ENCODE results near the gene GNB1L.
A peak's percentile ranks its signal among the peaks of the same experiment; 100 is the strongest.

GNB1L gene

DNA sequence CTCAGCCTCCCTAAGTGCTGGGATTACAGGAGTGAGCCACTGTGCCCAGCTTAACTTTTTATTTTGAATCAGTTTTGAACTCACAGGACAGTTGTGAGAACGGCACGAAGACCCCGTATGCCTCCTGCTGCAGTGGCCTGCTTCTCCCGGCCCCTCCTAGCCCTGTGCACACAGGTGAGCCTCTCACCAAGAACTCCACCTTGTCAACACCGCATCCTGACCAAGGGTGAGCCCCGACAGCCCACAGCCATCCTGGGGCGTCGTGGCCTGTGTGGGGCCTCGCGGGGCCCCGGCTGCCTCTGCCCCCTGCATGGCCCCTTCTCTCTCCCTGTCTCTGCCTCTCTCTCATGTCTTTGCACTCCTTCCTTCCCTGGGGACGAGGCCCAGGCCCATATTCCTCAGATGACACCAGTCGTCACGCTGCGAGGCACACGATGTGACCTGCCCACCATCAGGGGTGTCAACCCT lies 38.8 kb downstream of the GNB1L start:
- no peak overlapping the region for H3K27ac Mint-ChIP-seq
- no peaks in the 10 kb centered on the region for H3K9me3 Mint-ChIP-seq
- H3K4me1 Mint-ChIP-seq (ENCODE audit: low read depth): no peaks in the 10 kb centered on the region
- peaks cover 32% of the 10 kb centered on the region for H3K36me3 Mint-ChIP-seq (ENCODE audit: low read depth)
- DNase-seq: no peak
- no peak overlapping the region for H3K4me3 Mint-ChIP-seq
- H3K27me3 Mint-ChIP-seq: no peaks in the 10 kb centered on the region

- Mint-ChIP-seq H3K4me3 (no peak overlapping the region), H3K27ac (no peak overlapping the region), H3K4me1 (ENCODE audit: low read depth) (no peaks in the 10 kb centered on the region), H3K36me3 (ENCODE audit: low read depth) (peaks cover 35% of the 10 kb centered on the region), H3K27me3 (no peaks in the 10 kb centered on the region), H3K9me3 (no peaks in the 10 kb centered on the region)
- no peak for DNase-seq
Observed at GRCh38 chr22:19815093-19815822, 39.4 kb downstream of the GNB1L start.

- H3K4me3 Mint-ChIP-seq: no peak overlapping the region
- H3K36me3 Mint-ChIP-seq (ENCODE audit: low read depth): peaks cover 32% of the 10 kb centered on the region
- DNase-seq: peak; percentile 20
- H3K27me3 Mint-ChIP-seq: no peaks in the 10 kb centered on the region
- no peaks in the 10 kb centered on the region for H3K4me1 Mint-ChIP-seq (ENCODE audit: low read depth)
- no peak overlapping the region for H3K27ac Mint-ChIP-seq
- H3K9me3 Mint-ChIP-seq: no peaks in the 10 kb centered on the region
Observed at GRCh38 chr22:19814428-19814827, 40.2 kb downstream of the GNB1L start.

DNA sequence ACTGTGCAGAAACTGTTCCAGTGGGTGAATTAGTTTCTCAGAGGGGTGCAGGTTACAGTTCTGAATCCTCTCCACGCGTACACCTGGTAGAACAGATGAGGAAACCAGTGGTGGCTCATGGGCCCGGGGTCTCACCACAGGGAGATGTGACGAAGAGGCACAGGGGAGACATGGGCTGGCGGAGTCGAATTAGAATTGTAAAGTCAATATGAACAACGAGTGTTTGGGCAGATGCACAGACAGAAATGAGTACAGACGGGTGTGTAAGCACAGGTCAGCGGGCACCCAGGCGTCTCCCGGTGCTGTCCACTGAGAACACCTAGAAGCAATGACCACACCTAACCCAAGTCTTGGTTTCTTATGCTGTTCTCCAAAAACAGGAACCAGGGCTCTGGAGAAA lies 41.8 kb downstream of the GNB1L start:
- H3K4me3 Mint-ChIP-seq: no peak overlapping the region
- peak overlapping the region; percentile 23 for H3K27ac Mint-ChIP-seq
- peaks cover 35% of the 10 kb centered on the region for H3K36me3 Mint-ChIP-seq (ENCODE audit: low read depth)
- no peaks in the 10 kb centered on the region for H3K4me1 Mint-ChIP-seq (ENCODE audit: low read depth)
- H3K27me3 Mint-ChIP-seq: no peaks in the 10 kb centered on the region
- H3K9me3 Mint-ChIP-seq: no peaks in the 10 kb centered on the region
- peak; percentile 9 for DNase-seq

DNA sequence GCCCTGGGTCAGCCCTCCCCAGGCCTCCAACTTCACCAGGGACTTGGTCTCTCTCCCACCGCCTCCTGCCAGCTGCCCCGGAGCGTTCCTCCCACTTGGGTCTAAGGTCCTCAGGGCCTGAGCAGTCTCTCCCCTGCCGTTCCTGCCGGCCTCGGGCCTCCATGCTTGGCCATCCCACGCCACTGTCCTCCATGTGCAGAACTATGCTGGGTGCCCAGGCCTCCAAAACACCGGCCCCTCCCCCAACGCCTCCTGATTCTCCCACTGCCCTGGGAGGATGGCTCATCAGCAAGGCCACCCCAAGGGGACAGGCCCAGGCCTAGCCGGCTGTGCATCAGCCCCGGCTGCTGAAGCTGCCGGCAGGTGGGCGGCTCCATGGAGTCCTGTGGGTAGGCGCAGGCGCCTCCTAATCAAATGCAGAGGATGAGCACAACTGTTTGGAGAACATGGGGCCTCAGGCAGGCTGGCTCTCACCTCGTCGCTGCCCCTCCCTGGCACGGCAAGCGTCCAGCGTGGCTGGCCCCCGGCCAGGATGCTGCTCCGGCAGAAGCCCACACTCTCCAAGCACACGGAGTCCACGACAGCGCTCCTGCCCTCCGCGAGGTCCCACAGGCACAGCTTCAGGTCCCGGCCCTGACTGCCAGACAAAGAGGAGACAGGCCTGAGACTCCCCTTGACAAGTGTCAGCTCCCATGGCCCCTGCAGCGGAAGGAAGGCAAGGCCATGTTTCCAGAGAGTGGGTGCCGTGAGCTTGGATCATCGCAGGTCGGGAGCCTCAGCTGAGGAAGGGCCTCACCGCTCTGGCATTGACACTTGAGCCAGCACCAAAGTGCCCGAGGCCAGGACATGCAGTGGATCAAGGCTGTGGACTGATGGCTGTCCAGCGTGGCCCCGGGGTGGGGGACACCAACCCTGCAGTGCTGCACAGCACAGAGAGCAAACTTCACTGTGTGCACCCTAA lies 42.6 kb downstream of the GNB1L start:
- DNase-seq: peak; percentile 19
- Mint-ChIP-seq H3K27ac (no peak overlapping the region), H3K4me3 (no peak overlapping the region), H3K36me3 (ENCODE audit: low read depth) (peaks cover 35% of the 10 kb centered on the region), H3K9me3 (no peaks in the 10 kb centered on the region), H3K27me3 (no peaks in the 10 kb centered on the region), H3K4me1 (ENCODE audit: low read depth) (no peaks in the 10 kb centered on the region)

DNA sequence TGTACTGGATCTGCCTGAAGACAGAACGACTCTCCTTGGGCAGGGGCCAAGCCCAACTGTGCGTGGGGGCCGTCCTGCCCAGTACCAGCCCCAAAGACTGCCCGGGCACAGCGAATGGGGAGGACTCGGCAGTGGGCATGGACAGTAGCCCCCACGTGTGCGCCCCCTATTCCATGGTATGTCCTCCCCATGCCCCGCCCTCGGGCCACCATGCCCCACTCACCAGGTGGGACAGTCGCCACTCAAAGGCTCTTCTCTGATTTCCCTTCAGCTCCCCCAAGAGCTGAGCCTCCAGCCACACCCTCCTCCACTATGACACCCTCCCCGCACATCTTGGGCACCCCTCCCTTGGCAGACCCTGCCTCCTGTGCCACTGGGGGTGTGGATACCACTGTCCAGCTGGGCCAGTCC lies 43.5 kb downstream of the GNB1L start:
- Mint-ChIP-seq H3K4me1 (ENCODE audit: low read depth) (no peaks in the 10 kb centered on the region), H3K4me3 (no peak overlapping the region), H3K27ac (no peak overlapping the region), H3K27me3 (no peaks in the 10 kb centered on the region), H3K9me3 (no peaks in the 10 kb centered on the region), H3K36me3 (ENCODE audit: low read depth) (peaks cover 42% of the 10 kb centered on the region)
- no peak for DNase-seq

DNA sequence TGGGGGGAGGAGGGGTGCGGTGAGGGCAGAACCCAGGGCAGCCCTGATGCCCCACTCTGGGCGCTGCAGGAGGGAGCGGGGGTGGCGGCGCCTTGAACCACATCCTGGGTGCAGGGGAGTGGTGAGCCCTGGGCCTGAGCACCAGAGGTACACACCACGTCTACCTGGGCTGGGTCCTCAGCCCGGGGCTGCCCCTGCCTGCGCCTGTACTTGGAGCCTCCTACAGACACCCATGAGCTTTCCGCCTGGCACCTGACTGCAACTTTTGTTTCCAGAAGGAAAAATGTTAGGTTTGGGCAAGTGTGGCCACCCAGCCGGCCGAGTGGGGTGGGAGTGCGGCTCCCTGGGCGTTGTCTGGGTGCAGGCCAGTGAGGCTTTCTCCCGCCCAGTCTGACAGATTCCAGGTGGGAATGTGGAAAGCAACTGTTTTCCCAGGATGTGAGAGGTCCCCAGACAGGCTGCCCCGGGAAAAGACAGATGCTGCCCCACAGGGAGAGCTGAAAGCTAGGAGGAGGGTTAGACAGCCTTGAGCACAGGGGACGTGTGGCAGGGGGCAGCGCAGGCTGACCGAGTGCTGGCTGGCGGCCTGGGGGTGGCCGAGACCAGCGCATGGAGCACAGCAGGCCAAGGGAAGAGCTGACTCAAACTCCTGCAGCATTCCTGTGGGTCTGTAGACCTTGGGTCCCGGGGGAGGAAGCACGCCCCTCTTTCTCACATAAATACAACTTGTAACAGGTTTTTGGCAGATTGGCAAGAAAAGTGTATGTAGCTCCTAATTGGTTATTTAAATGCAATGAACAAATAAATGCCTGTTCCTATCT lies 44.1 kb downstream of the GNB1L start:
- Mint-ChIP-seq H3K27me3 (no peaks in the 10 kb centered on the region), H3K4me1 (ENCODE audit: low read depth) (no peaks in the 10 kb centered on the region), H3K9me3 (no peaks in the 10 kb centered on the region), H3K4me3 (no peak overlapping the region), H3K27ac (no peak overlapping the region), H3K36me3 (ENCODE audit: low read depth) (peaks cover 47% of the 10 kb centered on the region)
- DNase-seq: no peak

DNA sequence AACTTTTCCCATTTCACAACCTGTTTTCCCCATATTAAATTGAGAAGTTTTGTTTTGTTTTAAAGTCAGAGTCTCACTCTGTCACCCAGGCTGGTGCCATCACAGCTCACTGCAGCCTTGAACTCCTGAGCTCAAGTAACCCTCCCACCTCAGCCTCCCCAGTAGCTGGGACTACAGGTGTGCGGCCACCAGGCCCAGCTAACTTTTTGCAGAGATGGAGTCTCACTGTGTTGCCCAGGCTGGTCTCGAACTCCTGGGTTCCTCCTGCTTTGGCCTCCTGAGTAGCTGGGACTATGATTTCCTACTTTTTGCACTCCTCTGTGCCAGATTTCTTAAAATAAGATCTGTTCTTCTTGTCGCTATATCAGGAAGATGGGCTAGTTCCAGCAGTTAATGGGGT lies 44.9 kb downstream of the GNB1L start:
- Mint-ChIP-seq H3K4me3 (no peak overlapping the region), H3K4me1 (ENCODE audit: low read depth) (no peaks in the 10 kb centered on the region), H3K27ac (no peak overlapping the region), H3K27me3 (no peaks in the 10 kb centered on the region), H3K9me3 (no peaks in the 10 kb centered on the region), H3K36me3 (ENCODE audit: low read depth) (peaks cover 45% of the 10 kb centered on the region)
- no peak for DNase-seq

- Mint-ChIP-seq H3K27me3 (no peaks in the 10 kb centered on the region), H3K36me3 (ENCODE audit: low read depth) (peaks cover 41% of the 10 kb centered on the region), H3K4me1 (ENCODE audit: low read depth) (no peaks in the 10 kb centered on the region), H3K9me3 (no peaks in the 10 kb centered on the region), H3K27ac (no peak overlapping the region), H3K4me3 (no peak overlapping the region)
- no peak for DNase-seq
Observed at GRCh38 chr22:19808873-19809478, 45.7 kb downstream of the GNB1L start.

DNA sequence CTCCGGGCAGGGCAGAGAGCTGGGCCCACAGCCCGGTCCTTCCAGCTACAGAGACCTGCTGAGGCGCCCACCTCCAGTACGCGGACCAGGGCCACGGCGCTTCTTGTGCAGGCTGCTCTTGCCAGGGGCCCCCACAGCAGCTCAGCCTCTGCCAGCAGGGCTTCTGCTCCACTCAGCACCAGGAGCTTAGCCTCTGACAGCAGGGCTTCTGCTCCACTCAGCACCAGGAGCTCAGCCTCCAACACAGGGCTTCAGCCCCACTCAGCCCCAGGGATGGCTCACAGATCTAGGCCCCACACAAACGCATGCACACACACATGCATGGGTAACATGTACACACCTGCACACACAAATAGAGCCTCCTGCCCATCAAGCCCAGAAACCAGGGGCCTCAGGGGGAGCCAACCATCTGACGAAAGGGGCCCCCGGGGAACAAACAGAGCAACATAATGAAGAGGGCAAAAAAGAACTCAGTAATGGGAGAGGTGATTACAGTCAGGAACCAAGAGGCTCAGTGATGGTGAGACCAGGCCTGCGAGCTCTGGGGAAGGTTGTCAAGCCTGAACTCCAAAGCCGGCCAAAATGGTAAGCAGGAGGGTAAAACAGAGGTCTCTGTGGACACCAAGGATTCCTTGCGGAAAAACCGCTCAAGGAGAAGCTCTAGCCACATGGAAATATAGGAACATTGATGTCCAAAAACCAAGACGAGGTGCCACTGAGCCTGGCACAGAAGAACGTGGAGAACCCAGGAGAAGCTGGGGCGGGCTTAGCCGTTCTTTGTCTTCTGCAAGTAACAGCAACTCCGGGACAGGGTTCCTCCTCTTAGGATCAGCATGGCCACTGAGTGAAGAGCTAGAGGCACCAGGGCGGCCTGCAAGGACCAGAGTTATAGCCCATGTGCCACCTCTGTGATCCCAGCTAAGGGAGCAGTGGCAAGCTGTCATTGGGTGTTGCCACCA lies 46.5 kb downstream of the GNB1L start:
- Mint-ChIP-seq H3K4me3 (no peak overlapping the region), H3K4me1 (ENCODE audit: low read depth) (no peaks in the 10 kb centered on the region), H3K27me3 (no peaks in the 10 kb centered on the region), H3K9me3 (no peaks in the 10 kb centered on the region), H3K27ac (no peak overlapping the region), H3K36me3 (ENCODE audit: low read depth) (peaks cover 46% of the 10 kb centered on the region)
- no peak for DNase-seq

GRCh38 chr22:19807161-19807913 lies 47.3 kb downstream of the GNB1L start:
- Mint-ChIP-seq H3K4me3 (no peak overlapping the region), H3K4me1 (ENCODE audit: low read depth) (no peaks in the 10 kb centered on the region), H3K27me3 (no peaks in the 10 kb centered on the region), H3K9me3 (no peaks in the 10 kb centered on the region), H3K27ac (no peak overlapping the region), H3K36me3 (ENCODE audit: low read depth) (peaks cover 45% of the 10 kb centered on the region)
- no peak for DNase-seq

- Mint-ChIP-seq H3K9me3 (no peaks in the 10 kb centered on the region), H3K27me3 (no peaks in the 10 kb centered on the region), H3K4me1 (ENCODE audit: low read depth) (no peaks in the 10 kb centered on the region), H3K27ac (no peak overlapping the region), H3K4me3 (no peak overlapping the region), H3K36me3 (ENCODE audit: low read depth) (peaks cover 48% of the 10 kb centered on the region)
- no peak for DNase-seq
Observed at GRCh38 chr22:19806213-19807160, 48.2 kb downstream of the GNB1L start.

All from activated T-cell treated with anti-CD3 and anti-CD28 coated beads, Interleukin-2, amount 50 U/mL, for 24 hours (primary cell).